Measurements from ENCODE around the gene CHN2.

DNA sequence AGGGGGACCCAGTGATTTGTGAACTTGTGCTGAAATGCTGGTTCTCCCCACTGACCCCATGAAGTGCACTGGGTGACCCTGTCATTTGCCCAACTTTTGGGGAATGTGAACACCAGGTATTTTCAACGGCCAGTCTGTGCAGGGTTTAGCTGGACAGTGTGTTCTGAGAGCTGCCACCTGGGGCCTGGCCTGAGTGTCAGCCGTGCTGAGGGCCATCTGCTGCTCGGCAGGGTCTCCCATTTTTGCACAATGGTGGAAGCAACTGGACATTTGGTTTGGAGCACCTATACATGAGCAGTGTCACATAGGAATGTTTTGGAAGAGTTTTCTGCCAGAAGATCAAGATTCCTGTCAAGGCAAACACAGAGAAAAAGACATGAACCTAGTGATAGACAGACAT is 5.2 kb downstream of the CHN2 start:
- TF ChIP-seq CTCF (IDR thresholded peaks at IDR 0.05) (no peak), EZH2 (IDR thresholded peaks at IDR 0.05; ENCODE audit: borderline replicate concordance, insufficient read depth, low read depth, low read length, poor library complexity, severe bottlenecking) (no peak)

All from B cell (primary cell).